ENCODE data around the gene LAMB4. TPM values are rescaled to one million over a fixed set of nuclear protein-coding genes. Genes with fewer than 3 reads are reported as not detected.

LAMB4 gene
- total and polyA plus RNA-seq, 2 donors: 0.16 to 0.90 TPM

DNA sequence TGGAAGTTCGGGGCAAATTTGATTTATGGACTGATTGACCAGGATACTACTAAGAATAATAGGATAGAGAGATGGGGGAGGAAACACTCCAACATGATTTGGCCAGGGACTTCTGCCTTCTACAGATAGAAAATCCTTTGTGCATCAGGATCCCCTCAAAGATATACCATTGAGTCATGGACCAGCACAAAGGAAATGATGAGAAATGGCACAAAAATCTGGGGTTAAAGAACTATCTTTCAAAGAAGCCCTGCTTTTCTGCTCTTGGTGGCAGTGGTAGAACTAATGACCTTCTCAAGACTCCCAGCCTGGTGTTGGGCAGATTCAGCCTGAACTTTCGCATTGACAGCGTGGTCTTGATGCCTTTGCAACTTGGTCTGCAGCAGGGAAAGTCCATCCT, 99.6 kb downstream of the LAMB4 start:
- Histone ChIP-seq H3K4me1 (ENCODE audit: insufficient read depth) (no peaks in the 10 kb centered on the region), H3K4me3 (ENCODE audit: low read depth, low read length) (no peak overlapping the region), H3K36me3 (ENCODE audit: insufficient read depth) (no peaks in the 10 kb centered on the region), H3K27ac (ENCODE audit: low read depth) (no peak overlapping the region)
- 95% methylated on average over 3 of the region's 3 CpGs for WGBS
- DNase-seq (ENCODE audit: extremely low spot score): no peak

DNA sequence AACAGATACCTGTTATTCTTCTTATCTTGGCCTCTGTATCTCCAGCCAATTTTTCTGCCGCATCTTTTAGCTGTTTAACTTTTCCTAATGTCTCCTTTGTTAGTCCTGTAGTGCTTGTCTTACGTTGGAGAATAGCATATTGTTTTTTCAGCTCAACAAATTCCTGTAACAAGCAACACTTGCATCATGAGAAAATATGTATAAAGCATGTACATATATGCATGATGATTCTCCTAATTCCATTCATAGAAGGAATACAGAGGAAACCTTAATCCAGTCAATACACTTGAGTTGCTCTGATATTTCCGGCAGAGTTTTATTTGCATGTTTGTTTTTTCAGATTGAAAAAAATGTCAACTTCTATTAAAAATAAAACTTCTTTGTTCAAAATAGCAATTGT, 101.1 kb downstream of the LAMB4 start:
- Histone ChIP-seq H3K4me3 (ENCODE audit: low read depth, low read length) (no peak overlapping the region), H3K27ac (ENCODE audit: low read depth) (no peak overlapping the region), H3K4me1 (ENCODE audit: insufficient read depth) (no peaks in the 10 kb centered on the region), H3K36me3 (ENCODE audit: insufficient read depth) (no peaks in the 10 kb centered on the region)
- 91% methylated on average over 3 of the region's 3 CpGs for WGBS
- no peak for DNase-seq (ENCODE audit: extremely low spot score)

DNA sequence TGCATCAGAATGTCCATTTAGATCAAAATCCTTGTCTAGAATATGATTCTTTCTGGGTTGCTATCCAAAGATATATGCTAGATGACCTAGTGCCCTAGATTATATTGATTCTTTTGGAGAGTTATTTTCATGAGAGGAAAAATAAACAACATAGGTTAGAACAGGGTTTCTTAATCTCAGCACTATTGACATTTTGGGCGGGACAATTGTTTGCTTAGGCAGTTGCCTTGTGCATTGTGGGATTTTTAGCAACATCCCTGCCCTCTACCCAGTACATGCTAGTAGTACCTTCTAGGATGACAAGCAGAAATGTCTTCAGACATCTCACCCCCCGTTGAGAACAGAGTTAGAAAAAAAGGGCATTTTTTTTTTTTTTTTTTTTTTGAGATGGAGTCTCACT, 102.0 kb downstream of the LAMB4 start:
- no peak overlapping the region for H3K4me3 ChIP-seq (ENCODE audit: low read depth, low read length)
- DNase-seq (ENCODE audit: extremely low spot score): no peak
- H3K36me3 ChIP-seq (ENCODE audit: insufficient read depth): no peaks in the 10 kb centered on the region
- H3K27ac ChIP-seq (ENCODE audit: low read depth): no peak overlapping the region
- WGBS: 84% methylated on average over 2 of the region's 2 CpGs
- no peaks in the 10 kb centered on the region for H3K4me1 ChIP-seq (ENCODE audit: insufficient read depth)

DNA sequence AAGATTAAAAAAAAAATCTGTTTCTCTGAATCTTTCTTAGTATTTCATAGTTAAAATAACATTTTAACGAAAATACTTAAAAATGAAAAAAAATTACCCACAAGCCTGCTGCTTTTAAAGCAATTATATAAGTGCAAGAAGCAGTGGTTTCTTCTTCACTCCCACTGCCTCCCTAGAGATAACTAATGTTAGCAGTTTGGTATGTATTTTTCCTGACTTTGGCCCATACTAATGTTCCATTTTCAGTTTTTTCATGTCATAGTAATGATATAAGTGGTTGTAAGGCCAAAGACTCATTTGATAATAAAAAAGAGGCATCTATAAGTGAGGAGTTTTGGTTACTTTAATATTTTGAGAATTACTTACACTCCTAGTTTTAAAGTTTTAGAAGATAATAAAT, 102.9 kb downstream of the LAMB4 start:
- no peak overlapping the region for H3K4me3 ChIP-seq (ENCODE audit: low read depth, low read length)
- H3K36me3 ChIP-seq (ENCODE audit: insufficient read depth): no peaks in the 10 kb centered on the region
- H3K4me1 ChIP-seq (ENCODE audit: insufficient read depth): no peaks in the 10 kb centered on the region
- WGBS: 69% methylated on average over 1 of the region's 1 CpG
- no peak for DNase-seq (ENCODE audit: extremely low spot score)
- H3K27ac ChIP-seq (ENCODE audit: low read depth): no peak overlapping the region

DNA sequence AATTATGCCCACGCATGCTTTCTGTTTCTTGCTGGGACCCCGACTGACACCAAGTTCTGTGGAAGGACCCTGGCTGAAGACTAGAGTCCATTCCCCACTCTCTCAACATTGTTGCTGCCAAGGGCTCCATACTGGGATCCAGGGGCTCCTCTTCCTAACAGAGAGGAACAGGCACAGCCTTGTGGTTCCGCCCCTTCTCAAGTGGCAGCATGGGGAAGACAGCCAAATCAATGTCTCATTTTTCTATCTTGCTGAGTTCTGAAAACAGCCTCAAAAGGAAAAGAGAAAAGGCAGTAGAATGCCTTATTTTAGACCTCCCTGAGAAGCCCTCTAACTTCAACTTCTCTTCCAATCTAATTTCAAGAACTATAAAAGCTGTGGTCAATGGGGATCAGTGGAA, 103.5 kb downstream of the LAMB4 start:
- no peak overlapping the region for H3K4me3 ChIP-seq (ENCODE audit: low read depth, low read length)
- 89% methylated on average over 3 of the region's 3 CpGs for WGBS

DNA sequence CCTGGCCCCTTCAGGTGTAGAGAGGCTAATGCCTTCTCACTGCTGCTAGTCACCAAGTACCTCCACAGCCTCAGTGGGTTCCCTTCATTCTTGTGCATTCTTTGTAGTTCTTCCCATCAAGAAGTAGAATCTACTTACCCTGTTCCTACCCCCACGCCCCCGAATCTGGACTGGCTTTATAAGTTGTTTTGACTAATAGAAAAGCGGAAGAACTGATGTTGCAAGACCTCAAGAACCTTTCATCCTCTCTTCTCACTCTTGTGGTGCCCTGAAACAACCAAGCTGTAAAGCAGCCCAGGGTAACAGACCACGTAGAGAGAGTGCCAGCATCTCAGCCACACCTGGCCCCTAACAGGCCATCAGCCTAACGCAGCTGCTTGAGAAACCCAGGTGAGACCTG, 104.0 kb downstream of the LAMB4 start:
- no peak for DNase-seq (ENCODE audit: extremely low spot score)
- no peak overlapping the region for H3K4me3 ChIP-seq (ENCODE audit: low read depth, low read length)
- no peaks in the 10 kb centered on the region for H3K36me3 ChIP-seq (ENCODE audit: insufficient read depth)
- no peaks in the 10 kb centered on the region for H3K4me1 ChIP-seq (ENCODE audit: insufficient read depth)
- WGBS: 97% methylated on average over 5 of the region's 5 CpGs
- no peak overlapping the region for H3K27ac ChIP-seq (ENCODE audit: low read depth)

More for the DNA sequence above, 103.5 kb downstream of the LAMB4 start:
- no peak for DNase-seq (ENCODE audit: extremely low spot score)
- no peaks in the 10 kb centered on the region for H3K36me3 ChIP-seq (ENCODE audit: insufficient read depth)
- H3K4me1 ChIP-seq (ENCODE audit: insufficient read depth): no peaks in the 10 kb centered on the region
- H3K27ac ChIP-seq (ENCODE audit: low read depth): no peak overlapping the region

DNA sequence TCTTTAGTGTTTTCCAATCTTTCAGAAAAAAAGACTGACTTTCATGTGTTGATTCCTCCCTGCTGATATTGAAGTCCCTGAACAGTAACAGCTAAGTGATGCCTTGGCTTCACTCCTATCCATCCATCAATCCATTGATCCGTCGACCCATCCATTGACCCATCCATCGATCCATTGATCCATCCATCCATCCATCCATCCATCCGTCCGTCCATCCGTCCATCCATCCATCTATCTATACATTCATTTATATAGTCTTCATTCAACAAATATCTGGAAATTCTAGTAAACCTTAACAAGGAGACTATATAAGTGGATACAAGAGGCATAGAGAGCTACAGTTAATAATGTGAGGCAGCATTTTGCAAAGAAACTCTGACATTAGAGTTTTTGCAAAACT, 105.6 kb downstream of the LAMB4 start:
- H3K4me3 ChIP-seq (ENCODE audit: low read depth, low read length): no peak overlapping the region
- 90% methylated on average over 6 of the region's 6 CpGs for WGBS
- no peak overlapping the region for H3K27ac ChIP-seq (ENCODE audit: low read depth)
- H3K36me3 ChIP-seq (ENCODE audit: insufficient read depth): no peaks in the 10 kb centered on the region
- no peak for DNase-seq (ENCODE audit: extremely low spot score)
- no peaks in the 10 kb centered on the region for H3K4me1 ChIP-seq (ENCODE audit: insufficient read depth)

DNA sequence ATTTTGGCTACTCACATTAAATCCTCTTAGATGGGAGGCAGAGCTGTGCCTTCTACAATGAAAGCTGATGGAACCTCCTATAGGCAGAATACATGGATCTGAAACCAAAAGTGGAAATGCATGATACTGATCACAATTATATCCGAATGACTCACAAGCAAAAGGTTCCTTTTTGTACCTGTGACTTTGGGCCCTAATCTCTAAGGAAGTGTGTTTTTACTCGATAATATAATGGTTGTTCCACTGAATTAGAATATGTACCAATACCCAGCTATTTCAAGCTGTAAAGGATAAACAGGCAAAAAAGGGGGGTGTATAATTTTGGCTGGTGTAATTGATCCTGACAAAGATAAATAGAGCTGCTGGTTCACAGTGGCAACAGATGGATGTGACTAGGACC, 109.6 kb downstream of the LAMB4 start:
- Histone ChIP-seq H3K36me3 (ENCODE audit: insufficient read depth) (no peaks in the 10 kb centered on the region), H3K4me3 (ENCODE audit: low read depth, low read length) (no peak overlapping the region), H3K27ac (ENCODE audit: low read depth) (no peak overlapping the region), H3K4me1 (ENCODE audit: insufficient read depth) (no peaks in the 10 kb centered on the region)
- 82% methylated on average over 2 of the region's 2 CpGs for WGBS
- no peak for DNase-seq (ENCODE audit: extremely low spot score)

DNA sequence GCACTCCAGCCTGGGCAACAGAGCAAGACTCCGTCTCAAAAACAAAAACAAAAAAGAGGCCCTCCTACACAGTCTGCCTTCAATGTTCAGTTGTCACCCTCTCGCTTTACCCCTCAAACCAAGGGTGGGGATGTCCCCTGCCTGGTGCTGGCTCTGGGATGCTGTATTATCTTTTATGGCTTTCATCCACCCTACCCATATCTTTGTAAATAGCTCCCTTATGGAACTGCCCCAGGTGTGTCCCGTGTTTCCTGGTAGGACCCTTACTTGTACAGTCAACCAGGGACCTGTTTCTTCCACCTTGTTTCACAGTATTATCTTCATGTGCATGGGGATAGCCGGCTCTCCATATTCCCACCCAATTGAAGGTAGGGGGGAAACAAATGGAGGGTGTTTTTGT, 111.5 kb downstream of the LAMB4 start:
- WGBS: 96% methylated on average over 4 of the region's 4 CpGs
- Histone ChIP-seq H3K36me3 (ENCODE audit: insufficient read depth) (no peaks in the 10 kb centered on the region), H3K27ac (ENCODE audit: low read depth) (no peak overlapping the region), H3K4me1 (ENCODE audit: insufficient read depth) (no peaks in the 10 kb centered on the region), H3K4me3 (ENCODE audit: low read depth, low read length) (no peak overlapping the region)
- DNase-seq (ENCODE audit: extremely low spot score): no peak

DNA sequence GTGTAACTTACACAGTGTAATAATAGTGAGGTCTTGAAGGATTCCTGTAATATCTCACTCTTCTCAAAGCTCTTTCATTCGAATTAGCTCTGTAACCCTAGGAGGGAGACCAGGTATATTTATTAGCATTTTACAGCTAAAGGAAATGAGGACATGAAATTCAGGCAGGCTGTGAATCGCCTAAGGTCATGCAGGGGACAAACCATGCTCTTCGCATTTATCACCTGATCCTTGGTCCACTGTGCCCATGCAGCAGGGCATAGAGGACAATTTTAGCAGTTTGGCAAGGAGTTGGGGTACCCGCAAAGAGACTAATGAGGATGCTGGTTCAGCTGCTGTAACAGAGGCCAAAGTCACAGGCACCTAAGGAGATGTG, 112.4 kb downstream of the LAMB4 start:
- WGBS: 76% methylated on average over 4 of the region's 4 CpGs
- Histone ChIP-seq H3K4me1 (ENCODE audit: insufficient read depth) (no peaks in the 10 kb centered on the region), H3K27ac (ENCODE audit: low read depth) (no peak overlapping the region), H3K36me3 (ENCODE audit: insufficient read depth) (no peaks in the 10 kb centered on the region), H3K4me3 (ENCODE audit: low read depth, low read length) (no peak overlapping the region)
- no peak for DNase-seq (ENCODE audit: extremely low spot score)

DNA sequence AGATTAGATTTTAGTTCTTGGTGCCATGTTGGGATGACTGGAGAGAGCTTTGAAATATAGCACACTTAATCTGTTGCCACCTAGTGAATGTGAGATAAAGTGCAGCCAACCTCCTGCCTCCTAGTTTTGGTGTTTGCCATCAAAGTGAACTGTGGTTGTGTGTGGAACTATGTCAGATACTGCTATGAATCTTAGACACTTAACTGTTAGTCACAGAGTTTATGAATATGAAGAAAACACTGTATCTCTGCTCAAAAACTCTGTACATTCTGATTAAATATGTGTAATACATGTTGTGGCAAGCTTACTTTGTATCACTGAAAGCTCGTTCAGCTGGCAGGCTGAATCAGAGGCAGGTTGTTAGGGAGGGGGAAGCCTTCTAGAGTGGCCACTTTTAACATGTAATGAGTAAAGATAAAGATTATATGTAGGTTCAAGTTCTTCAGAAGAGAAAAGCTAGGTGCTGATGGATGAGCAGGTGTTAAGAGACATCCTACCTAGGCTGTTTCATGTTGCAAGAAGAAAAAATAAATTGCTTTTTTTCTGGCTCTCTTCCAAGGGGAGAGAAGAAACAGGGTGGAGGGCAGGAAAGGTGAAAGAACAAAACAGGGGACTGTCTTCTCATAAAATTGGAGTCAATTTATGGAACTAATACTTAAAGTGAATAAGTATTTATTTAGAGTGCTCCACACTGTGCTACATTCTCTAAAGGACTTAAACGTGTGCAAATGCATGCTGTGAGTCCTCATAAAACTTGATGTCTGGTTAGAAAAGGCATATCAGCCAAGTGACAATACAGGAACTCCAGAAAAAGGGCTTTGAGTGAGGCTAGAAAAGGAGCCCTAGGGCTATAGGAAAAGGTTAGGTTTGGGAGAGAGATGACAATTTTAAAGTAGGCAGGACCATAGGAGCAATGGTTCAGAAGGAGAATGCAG, 113.1 kb downstream of the LAMB4 start:
- Histone ChIP-seq H3K27ac (ENCODE audit: low read depth) (no peak overlapping the region), H3K4me1 (ENCODE audit: insufficient read depth) (no peaks in the 10 kb centered on the region), H3K36me3 (ENCODE audit: insufficient read depth) (no peaks in the 10 kb centered on the region), H3K4me3 (ENCODE audit: low read depth, low read length) (no peak overlapping the region)
- 24% methylated on average over 2 of the region's 2 CpGs for WGBS
- no peak for DNase-seq (ENCODE audit: extremely low spot score)

DNA sequence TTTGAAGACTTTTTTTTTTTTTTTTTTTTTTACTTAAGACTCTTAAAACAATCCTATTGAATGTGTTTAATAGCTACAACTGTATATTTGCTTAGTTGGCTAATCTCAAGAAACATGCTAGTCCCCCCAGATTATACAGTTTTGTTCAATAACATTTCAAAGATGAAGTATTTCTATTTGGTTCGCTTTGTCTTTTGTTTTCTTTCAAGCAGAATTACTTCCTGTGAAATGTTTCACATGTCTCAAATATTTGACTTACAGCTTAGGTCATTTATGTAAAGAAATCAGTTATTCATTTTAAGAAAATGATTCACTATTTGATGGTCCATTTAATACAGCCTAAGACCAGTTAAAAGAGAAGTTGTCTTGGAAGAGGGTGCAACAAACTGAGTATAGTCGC, 114.4 kb downstream of the LAMB4 start:
- no peak overlapping the region for H3K27ac ChIP-seq (ENCODE audit: low read depth)
- DNase-seq (ENCODE audit: extremely low spot score): no peak
- WGBS: 91% methylated on average over 2 of the region's 2 CpGs
- no peaks in the 10 kb centered on the region for H3K36me3 ChIP-seq (ENCODE audit: insufficient read depth)
- H3K4me1 ChIP-seq (ENCODE audit: insufficient read depth): no peaks in the 10 kb centered on the region
- H3K4me3 ChIP-seq (ENCODE audit: low read depth, low read length): no peak overlapping the region

DNA sequence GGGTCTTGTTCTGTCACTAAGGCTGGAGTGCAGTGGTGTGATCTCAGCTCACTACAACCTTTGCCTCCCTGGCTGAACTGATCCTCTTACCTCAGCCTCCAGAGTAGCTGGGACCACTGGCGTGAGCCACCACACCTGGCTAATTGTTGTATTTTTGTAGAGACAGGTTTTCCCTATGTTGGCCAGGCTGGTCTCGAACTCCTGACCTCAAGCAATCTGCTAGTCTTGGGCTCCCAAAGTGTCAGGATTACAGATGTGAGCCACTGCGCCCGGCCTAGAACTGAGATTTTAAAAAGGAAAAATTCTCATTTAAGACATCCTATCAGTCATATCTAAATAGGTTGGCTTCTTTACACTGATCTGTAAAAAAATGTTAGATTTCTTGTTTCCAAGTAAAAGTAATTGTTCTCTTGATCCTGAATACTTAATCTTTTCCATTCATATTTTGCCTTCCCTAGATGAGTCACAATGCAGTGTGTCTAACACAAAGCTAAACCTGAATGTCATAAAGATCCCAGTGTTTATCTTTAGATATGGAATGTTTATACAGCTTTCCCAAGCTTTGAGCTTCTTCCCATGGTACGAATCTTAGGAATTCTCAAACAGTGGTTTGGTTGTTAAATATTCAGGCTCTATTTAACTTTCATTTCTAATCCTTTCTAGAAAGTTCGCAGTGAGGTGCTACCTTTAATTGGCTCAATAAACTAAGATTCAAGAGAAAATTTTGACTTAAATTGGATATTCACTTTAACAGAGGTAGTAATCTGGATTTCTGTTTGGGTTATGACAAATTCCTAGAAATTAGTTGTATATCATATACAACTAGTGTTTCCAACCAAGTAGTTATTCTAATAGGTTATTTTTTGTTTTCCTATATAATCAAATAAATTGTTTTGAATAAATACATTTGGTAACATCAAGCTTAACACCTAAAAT, 115.1 kb downstream of the LAMB4 start:
- no peaks in the 10 kb centered on the region for H3K4me1 ChIP-seq (ENCODE audit: insufficient read depth)
- H3K27ac ChIP-seq (ENCODE audit: low read depth): peak overlapping the region; percentile 45

DNA sequence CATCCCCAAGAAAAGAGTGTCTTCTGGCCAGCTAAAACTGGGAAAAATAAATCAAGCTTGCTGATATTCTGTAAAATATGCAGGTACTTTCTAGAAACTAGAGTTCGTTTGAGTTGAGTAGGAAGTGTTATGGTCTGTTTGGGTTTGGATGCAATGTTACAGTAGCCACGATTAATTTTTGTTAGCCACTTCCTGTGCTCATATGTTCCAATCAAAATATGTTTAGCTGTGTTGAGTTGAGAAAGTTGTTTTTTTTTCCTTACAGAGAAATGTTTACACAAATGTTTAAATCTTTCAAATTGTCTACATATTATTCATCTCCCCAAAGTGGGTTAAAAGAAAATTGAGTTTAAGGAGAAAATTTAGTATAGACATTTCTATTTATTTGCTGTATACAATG, 115.9 kb downstream of the LAMB4 start:
- WGBS: 49% methylated on average over 2 of the region's 2 CpGs
- no peaks in the 10 kb centered on the region for H3K36me3 ChIP-seq (ENCODE audit: insufficient read depth)
- DNase-seq (ENCODE audit: extremely low spot score): no peak
- no peaks in the 10 kb centered on the region for H3K4me1 ChIP-seq (ENCODE audit: insufficient read depth)
- H3K27ac ChIP-seq (ENCODE audit: low read depth): no peak overlapping the region
- H3K4me3 ChIP-seq (ENCODE audit: low read depth, low read length): no peak overlapping the region

More for the DNA sequence above, 115.1 kb downstream of the LAMB4 start:
- H3K36me3 ChIP-seq (ENCODE audit: insufficient read depth): no peaks in the 10 kb centered on the region
- H3K4me3 ChIP-seq (ENCODE audit: low read depth, low read length): no peak overlapping the region
- WGBS: 39% methylated on average over 6 of the region's 6 CpGs
- no peak for DNase-seq (ENCODE audit: extremely low spot score)

Data from urinary bladder (tissue), 4 donors.